HepG2 (cell line): ENCODE results near the gene PBX2. TPM values are rescaled to one million over a fixed set of nuclear protein-coding genes. Genes with fewer than 3 reads are reported as not detected.
A peak's percentile ranks its signal among the peaks of the same experiment; 100 is the strongest.
"Not testable (repeated sequence)": the region's sequence is repeated elsewhere in the genome, so short reads cannot be mapped to it uniquely, and the experiment has no call there.

Experiments
- ATAC-seq: fragments of 200-7000 bp; cut with Tn5 transposase; 3 replicates; pipeline ENCODE4 v1.9.1; 2020; ENCODE audit warnings: mild to moderate bottlenecking, moderate library complexity
- BruUV-seq: library from RNA; stranded (reverse); fragments of 400-500 nt; replicated peaks from 2 replicates; lab custom pipeline; 2021; lab: Mats Ljungman, UMichigan
- CTCF ChIA-PET: fragments of 300-600 bp; formaldehyde crosslinking; extraction: SDS; loops from one replicate; lab custom pipeline; 2021; ENCODE audit warnings: low total read pairs, inconsistent platforms, low intra/inter-chr PET ratio; lab: Yijun Ruan, JAX
- POLR2A ChIA-PET: fragments of 350-600 bp; sonication (Branson Sonifier 250); formaldehyde crosslinking; loops from one replicate; lab custom pipeline; 2020; ENCODE audit warnings: antibody characterized with exemption, inconsistent platforms; lab: Yijun Ruan, JAX
- DNase-seq: peaks from one replicate; pipeline ENCODE4 v3.0.0-alpha.2; 2015; ENCODE audit warnings: low spot score
- FAIRE-seq: peaks from 3 replicates; lab custom pipeline; 2011; peaks lifted over from hg19 to GRCh38; lab: Jason Lieb, UNC
- H2AFZ ChIP-seq: one replicate; pipeline ENCODE4 v1.6.1; 2011; ENCODE audit warnings: low read length, inconsistent platforms
- H3K27ac ChIP-seq: fragments of 300-600 bp; 3 replicates; pipeline ENCODE4 v1.8.0; 2011; ENCODE audit warnings: mixed run types, mild to moderate bottlenecking, mixed read lengths, low read length, inconsistent platforms; ENCODE audit not compliant: insufficient read depth; ENCODE audit errors: extremely low read length
- H3K27me3 ChIP-seq, 2 experiments: fragments of 200-600 bp in 1 of 2; 2 replicates in 1 of 2; 3 replicates in 1 of 2; pipeline versions ENCODE4 v1.6.0 to v1.8.0; 2011; ENCODE audit warnings: low read length in 2 of 2, mild to moderate bottlenecking in 2 of 2, moderate library complexity in 2 of 2, inconsistent platforms in 1 of 2; ENCODE audit not compliant: insufficient read depth in 2 of 2, control insufficient read depth in 1 of 2
- H3K36me3 ChIP-seq, 2 experiments: fragments of 200-600 bp in 1 of 2; replicated peaks in 1 of 2; 2 replicates in 1 of 2; 3 replicates in 1 of 2; pipeline versions ENCODE4 v1.5.1 to v1.8.0; 2011; ENCODE audit warnings: low read length in 2 of 2, inconsistent platforms in 1 of 2; ENCODE audit not compliant: insufficient read depth in 2 of 2, control insufficient read depth in 1 of 2
- H3K4me1 ChIP-seq: 2 replicates; pipeline ENCODE4 v1.5.1; 2012; ENCODE audit warnings: low read length, inconsistent platforms; ENCODE audit not compliant: insufficient read depth
- H3K4me2 ChIP-seq: 2 replicates; pipeline ENCODE4 v1.6.0; 2011; ENCODE audit warnings: low read depth, low read length, inconsistent platforms
- H3K4me3 ChIP-seq, 3 experiments: fragments of 200-600 bp in 1 of 3; sonication (generic), shearing (Covaris generic) in 1 of 3; replicated peaks in 1 of 3; 2 replicates each; pipeline ENCODE4 v1.5.1; 2011 to 2016; ENCODE audit warnings: low read length in 3 of 3, inconsistent platforms in 2 of 3, low read depth in 2 of 3, mild to moderate bottlenecking in 2 of 3, control low read depth in 1 of 3, mixed read lengths in 1 of 3; ENCODE audit not compliant: insufficient read depth in 1 of 3
- H3K79me2 ChIP-seq: one replicate; pipeline ENCODE4 v1.6.1; 2011; ENCODE audit warnings: low read length, inconsistent platforms; ENCODE audit not compliant: insufficient read depth
- H3K9ac ChIP-seq: 2 replicates; pipeline ENCODE4 v1.6.0; 2011; ENCODE audit warnings: mild to moderate bottlenecking, low read depth, low read length, inconsistent platforms; ENCODE audit not compliant: insufficient read depth
- H3K9me3 ChIP-seq: 2 replicates; pipeline ENCODE4 v1.5.1; 2012; ENCODE audit warnings: mild to moderate bottlenecking, low read length
- H4K20me1 ChIP-seq: 2 replicates; pipeline ENCODE4 v1.6.0; 2011; ENCODE audit warnings: inconsistent platforms, mild to moderate bottlenecking, low read length, moderate library complexity; ENCODE audit not compliant: insufficient read depth
- CEBPB ChIP-seq: IDR thresholded peaks from 2 replicates; pipeline ENCODE4 v1.6.1; 2011; ENCODE audit warnings: low read depth, low read length, improper control_type of control experiment, borderline replicate concordance
- HNRNPUL1 ChIP-seq: fragments of 200-400 bp; formaldehyde crosslinking; IDR thresholded peaks from 2 replicates; pipeline ENCODE4 v1.6.1; 2017; ENCODE audit warnings: low read depth, mild to moderate bottlenecking, low read length, moderate library complexity
- MAFF ChIP-seq: IDR thresholded peaks from 2 replicates; pipeline ENCODE4 v1.6.1; 2011; ENCODE audit warnings: low read depth, low read length, improper control_type of control experiment
- PAXIP1 ChIP-seq: sonication (generic); formaldehyde crosslinking; conservative IDR thresholded peaks from 2 replicates; pipeline ENCODE4 v1.4.0; 2020; ENCODE audit warnings: mild to moderate bottlenecking, missing genetic modification reagents, moderate library complexity
- ZGPAT ChIP-seq: IDR thresholded peaks from 2 replicates; pipeline ENCODE4 v1.6.1; 2016; ENCODE audit warnings: mild to moderate bottlenecking
- WGBS: methylation state at CpG from one replicate; pipeline ENCODE4 v1.1.6; 2017; ENCODE audit warnings: low lambda C conversion rate; 5-methylcytosine and 5-hydroxymethylcytosine counted together
- in situ Hi-C: cut with HindIII; loops from 2 replicates; pipeline ENCODE4 v1.10.0; 2017; ENCODE audit warnings: low pct_unique_long_range_greater_than_20kb; ENCODE audit not compliant: extremely low pct_ligation_motif_present
- intact Hi-C: fragments of 100-400 bp; cut with micrococcal nuclease; formaldehyde crosslinking; loops from one replicate; pipeline ENCODE4 v1.10.0; 2022; ENCODE audit not compliant: unreplicated experiment
- polyA plus RNA-seq, 8 experiments: library from polyadenylated mRNA; depleted of rRNA in 3 of 8; stranded (reverse) in 7 of 8; unstranded in 1 of 8; fragments of >200 nt; fragmentation: Illumina TruSeq in 4 of 8; extraction: Trizol in 4 of 8; gene quantifications; 2 replicates each; pipeline versions ENCODE4 v1.2.1 to v1.2.3, GENCODE V29; 2011 to 2016; ENCODE audit warnings: low read depth in 4 of 8, missing spikeins in 1 of 8, mixed read lengths in 1 of 8; ENCODE audit not compliant: insufficient read depth in 1 of 8
- total RNA-seq, 5 experiments: library from RNA; depleted of rRNA; stranded (reverse); fragments of >200 nt; fragmentation: Illumina TruSeq; extraction: Trizol; gene quantifications; 2 replicates each; pipeline ENCODE4 v1.2.3, GENCODE V29; 2016; ENCODE audit warnings: low read depth in 1 of 5

Gene PBX2
- total and polyA plus RNA-seq, 2 of the 13 experiments (the other 11 are each of a cell fraction or from before 2014, with no cell fraction given), result 42.3 to 77.8 TPM

GRCh38 chr6:32212076-32212760, 22.2 kb upstream of the PBX2 start:
- intact Hi-C loops, result no loop called here
- BruUV-seq, result no TSS peak
- no peak overlapping the region for H2AFZ ChIP-seq
- CTCF ChIA-PET, result no interaction called here
- H4K20me1 ChIP-seq, result no peaks in the 10 kb centered on the region
- no peak for FAIRE-seq
- no peak overlapping the region for H3K4me3 ChIP-seq
- WGBS, result 37% methylated on average over 12 of the region's 12 CpGs
- no peaks in the 10 kb centered on the region for H3K9me3 ChIP-seq
- no peak for DNase-seq
- H3K9ac ChIP-seq, result no peak overlapping the region
- no peak for ATAC-seq
- in situ Hi-C loops, result no loop called here
- POLR2A ChIA-PET, result no interaction called here
- no peaks in the 10 kb centered on the region for H3K79me2 ChIP-seq
- H3K4me1 ChIP-seq, result peaks cover 24% of the 10 kb centered on the region
- no peaks in the 10 kb centered on the region for H3K36me3 ChIP-seq
- TF ChIP-seq CEBPB (peak; percentile 78; the same call in 1 of the 2 replicates), ZGPAT (CRISPR knock-in tag) (no peak), HNRNPUL1 (no peak), PAXIP1 (CRISPR knock-in tag) (no peak), MAFF (no peak)
- H3K27me3 ChIP-seq, result peaks cover 4 to 23% of the 10 kb centered on the region in 2 experiments; a peak in 3 of 5 replicates
- H3K4me2 ChIP-seq, result no peak overlapping the region
- H3K27ac ChIP-seq, result no peak overlapping the region

- ATAC-seq, H3K9ac ChIP-seq, H4K20me1 ChIP-seq, H3K4me2 ChIP-seq, DNase-seq, POLR2A ChIA-PET, H3K79me2 ChIP-seq, intact Hi-C loops, H2AFZ ChIP-seq, H3K9me3 ChIP-seq, H3K4me3 ChIP-seq, in situ Hi-C loops, H3K27ac ChIP-seq, BruUV-seq, CTCF ChIA-PET, FAIRE-seq, H3K36me3 ChIP-seq: not testable (repeated sequence)
- WGBS, result 37% methylated on average over 4 of the region's 4 CpGs
- Histone ChIP-seq H3K27me3 (peaks cover 4 to 17% of the 10 kb centered on the region in 2 experiments; a peak in 3 of 5 replicates), H3K4me1 (peaks cover 24% of the 10 kb centered on the region)
Measured at GRCh38 chr6:32211432-32211831, 21.4 kb upstream of the PBX2 start.
